GM19240 (cell line): ENCODE measurements around the gene IGF1R.

ENCODE experiments used
- DNase-seq: peaks from one replicate; pipeline ENCODE4 v3.0.0; 2011; ENCODE audit warnings: low spot score; ENCODE audit not compliant: insufficient read length

IGF1R gene

GRCh38 chr15:98855067-98855814 lies 206.9 kb downstream of the IGF1R start:
- DNase-seq, result no peak

- DNase-seq, result no peak
Measured at GRCh38 chr15:98855815-98856531, 207.6 kb downstream of the IGF1R start.

GRCh38 chr15:98856532-98856907 lies 208.2 kb downstream of the IGF1R start:
- DNase-seq, result no peak

- DNase-seq, result no peak
Measured at GRCh38 chr15:98858610-98859023, 210.3 kb downstream of the IGF1R start.

- DNase-seq, result no peak
Measured at GRCh38 chr15:98859149-98859548, 210.8 kb downstream of the IGF1R start.

- DNase-seq, result no peak
Measured at GRCh38 chr15:98860281-98861041, 212.1 kb downstream of the IGF1R start.

- no peak for DNase-seq
Measured at GRCh38 chr15:98861188-98861587, 212.8 kb downstream of the IGF1R start.

GRCh38 chr15:98863983-98864382 lies 215.6 kb downstream of the IGF1R start:
- no peak for DNase-seq

GRCh38 chr15:98865397-98866339 lies 217.3 kb downstream of the IGF1R start:
- DNase-seq, result no peak

GRCh38 chr15:98866511-98866910 lies 218.2 kb downstream of the IGF1R start:
- no peak for DNase-seq

- no peak for DNase-seq
Measured at GRCh38 chr15:98868564-98868963, 220.2 kb downstream of the IGF1R start.

- no peak for DNase-seq
Measured at GRCh38 chr15:98870788-98871187, 222.4 kb downstream of the IGF1R start.

GRCh38 chr15:98872774-98873173 lies 224.4 kb downstream of the IGF1R start:
- no peak for DNase-seq

- no peak for DNase-seq
Measured at GRCh38 chr15:98873441-98874218, 225.3 kb downstream of the IGF1R start.

GRCh38 chr15:98874370-98874769 lies 226.0 kb downstream of the IGF1R start:
- DNase-seq, result no peak

- no peak for DNase-seq
Measured at GRCh38 chr15:98874773-98875172, 226.4 kb downstream of the IGF1R start.

- DNase-seq, result no peak
Measured at GRCh38 chr15:98875309-98875708, 227.0 kb downstream of the IGF1R start.

- DNase-seq, result no peak
Measured at GRCh38 chr15:98876451-98877369, 228.4 kb downstream of the IGF1R start.

- DNase-seq, result no peak
Measured at GRCh38 chr15:98878172-98878571, 229.8 kb downstream of the IGF1R start.
